Urinary bladder (tissue), 4 donors: ENCODE measurements around the gene HASPIN. TPM values are rescaled to one million over a fixed set of nuclear protein-coding genes. Genes with fewer than 3 reads are reported as not detected.

Experiments
- DNase-seq: peaks from one replicate; pipeline ENCODE4 v3.0.0-alpha.2; 2015; ENCODE audit errors: extremely low spot score
- H3K27ac ChIP-seq: one replicate; pipeline ENCODE4 v1.5.1; 2013; ENCODE audit warnings: low read depth, mild to moderate bottlenecking, moderate library complexity
- H3K36me3 ChIP-seq: one replicate; pipeline ENCODE4 v1.6.1; 2013; ENCODE audit warnings: mild to moderate bottlenecking, moderate library complexity; ENCODE audit not compliant: insufficient read depth
- H3K4me1 ChIP-seq: one replicate; pipeline ENCODE4 v1.6.1; 2013; ENCODE audit warnings: mild to moderate bottlenecking, moderate library complexity; ENCODE audit not compliant: insufficient read depth
- H3K4me3 ChIP-seq: one replicate; pipeline ENCODE4 v1.5.1; 2013; ENCODE audit warnings: low read depth, low read length
- WGBS: extraction: QIAGEN DNeasy Blood & Tissue Kit; methylation state at CpG from one replicate; pipeline ENCODE4 v1.1.7; 2013; 5-methylcytosine and 5-hydroxymethylcytosine counted together
- polyA plus RNA-seq: library from polyadenylated mRNA; stranded (reverse); fragments of 200-250 nt; gene quantifications from one replicate; pipeline ENCODE4 v1.2.3, GENCODE V29; 2013
- total RNA-seq: library from RNA; depleted of rRNA; stranded (reverse); fragments of >200 nt; gene quantifications from one replicate; pipeline ENCODE4 v1.2.3, GENCODE V29; 2014
- donor health status: healthy with polysubstance abuse.
- donor health status: healthy.

The HASPIN gene
- total and polyA plus RNA-seq, 2 donors, result 0.08 to 2.2 TPM

- no peak for DNase-seq
- no peaks in the 10 kb centered on the region for H3K36me3 ChIP-seq
- WGBS, result 71% methylated on average over 12 of the region's 12 CpGs
- no peaks in the 10 kb centered on the region for H3K4me1 ChIP-seq
- no peak overlapping the region for H3K27ac ChIP-seq
- H3K4me3 ChIP-seq, result no peak overlapping the region
Measured at GRCh38 chr17:3753624-3754023, 29.9 kb downstream of the HASPIN start.

GRCh38 chr17:3754066-3754457 lies 30.4 kb downstream of the HASPIN start:
- H3K4me1 ChIP-seq, result no peaks in the 10 kb centered on the region
- H3K4me3 ChIP-seq, result no peak overlapping the region
- no peak overlapping the region for H3K27ac ChIP-seq
- no peaks in the 10 kb centered on the region for H3K36me3 ChIP-seq
- no peak for DNase-seq
- WGBS, result 83% methylated on average over 18 of the region's 18 CpGs

- Histone ChIP-seq H3K4me1 (no peaks in the 10 kb centered on the region), H3K36me3 (no peaks in the 10 kb centered on the region), H3K4me3 (no peak overlapping the region), H3K27ac (no peak overlapping the region)
- WGBS, result 7% methylated on average over 56 of the region's 56 CpGs
- peak; percentile 67 for DNase-seq
Measured at GRCh38 chr17:3754458-3755334, 31.0 kb downstream of the HASPIN start.

GRCh38 chr17:3755335-3756030 lies 31.8 kb downstream of the HASPIN start:
- no peak overlapping the region for H3K4me3 ChIP-seq
- WGBS, result 56% methylated on average over 20 of the region's 20 CpGs
- no peaks in the 10 kb centered on the region for H3K4me1 ChIP-seq
- H3K27ac ChIP-seq, result no peak overlapping the region
- DNase-seq, result no peak
- H3K36me3 ChIP-seq, result no peaks in the 10 kb centered on the region

GRCh38 chr17:3759597-3760216 lies 36.0 kb downstream of the HASPIN start:
- no peak overlapping the region for H3K27ac ChIP-seq
- DNase-seq, result no peak
- no peak overlapping the region for H3K4me3 ChIP-seq
- no peaks in the 10 kb centered on the region for H3K36me3 ChIP-seq
- H3K4me1 ChIP-seq, result no peaks in the 10 kb centered on the region
- 86% methylated on average over 6 of the region's 6 CpGs for WGBS

GRCh38 chr17:3761036-3761917 lies 37.6 kb downstream of the HASPIN start:
- Histone ChIP-seq H3K4me3 (no peak overlapping the region), H3K36me3 (no peaks in the 10 kb centered on the region), H3K27ac (no peak overlapping the region), H3K4me1 (no peaks in the 10 kb centered on the region)
- no peak for DNase-seq
- 79% methylated on average over 23 of the region's 23 CpGs for WGBS

- 79% methylated on average over 16 of the region's 16 CpGs for WGBS
- no peak overlapping the region for H3K27ac ChIP-seq
- no peak for DNase-seq
- no peaks in the 10 kb centered on the region for H3K4me1 ChIP-seq
- no peaks in the 10 kb centered on the region for H3K36me3 ChIP-seq
- no peak overlapping the region for H3K4me3 ChIP-seq
Measured at GRCh38 chr17:3761918-3762380, 38.2 kb downstream of the HASPIN start.

- Histone ChIP-seq H3K27ac (no peak overlapping the region), H3K36me3 (no peaks in the 10 kb centered on the region), H3K4me1 (no peaks in the 10 kb centered on the region), H3K4me3 (no peak overlapping the region)
- 89% methylated on average over 14 of the region's 14 CpGs for WGBS
- DNase-seq, result no peak
Measured at GRCh38 chr17:3762922-3763776, 39.4 kb downstream of the HASPIN start.

GRCh38 chr17:3763777-3764170 lies 40.1 kb downstream of the HASPIN start:
- Histone ChIP-seq H3K27ac (no peak overlapping the region), H3K4me3 (no peak overlapping the region), H3K36me3 (no peaks in the 10 kb centered on the region), H3K4me1 (no peaks in the 10 kb centered on the region)
- WGBS, result 64% methylated on average over 3 of the region's 3 CpGs
- DNase-seq, result no peak

GRCh38 chr17:3765981-3766380 lies 42.3 kb downstream of the HASPIN start:
- no peaks in the 10 kb centered on the region for H3K4me1 ChIP-seq
- no peak overlapping the region for H3K4me3 ChIP-seq
- no peak overlapping the region for H3K27ac ChIP-seq
- no peaks in the 10 kb centered on the region for H3K36me3 ChIP-seq
- no peak for DNase-seq
- 90% methylated on average over 9 of the region's 9 CpGs for WGBS

- H3K27ac ChIP-seq, result no peak overlapping the region
- 91% methylated on average over 8 of the region's 8 CpGs for WGBS
- no peak for DNase-seq
- H3K4me1 ChIP-seq, result no peaks in the 10 kb centered on the region
- H3K4me3 ChIP-seq, result no peak overlapping the region
- H3K36me3 ChIP-seq, result no peaks in the 10 kb centered on the region
Measured at GRCh38 chr17:3766779-3767178, 43.1 kb downstream of the HASPIN start.

GRCh38 chr17:3768341-3768740 lies 44.6 kb downstream of the HASPIN start:
- DNase-seq, result no peak
- Histone ChIP-seq H3K36me3 (no peaks in the 10 kb centered on the region), H3K27ac (no peak overlapping the region), H3K4me3 (no peak overlapping the region), H3K4me1 (no peaks in the 10 kb centered on the region)
- 84% methylated on average over 9 of the region's 9 CpGs for WGBS
